Mesendoderm (in vitro differentiated cells): Measurements from ENCODE around the gene ITPR2.

Source experiments
- DNase-seq: peaks from one replicate; pipeline ENCODE4 v3.0.0; 2013
- H2AK5ac ChIP-seq: 2 replicates; pipeline ENCODE4 v1.6.1; 2013; ENCODE audit warnings: low read length, inconsistent platforms
- H2BK120ac ChIP-seq: 2 replicates; pipeline ENCODE4 v1.6.1; 2013; ENCODE audit warnings: low read depth, mild to moderate bottlenecking, low read length, moderate library complexity, mixed read lengths
- H2BK15ac ChIP-seq: replicated peaks from 2 replicates; pipeline ENCODE4 v1.6.1; 2013; ENCODE audit warnings: low read depth, mild to moderate bottlenecking, moderate library complexity
- H2BK5ac ChIP-seq: 2 replicates; pipeline ENCODE4 v1.6.1; 2013; ENCODE audit warnings: low read length, inconsistent platforms
- H3K18ac ChIP-seq: 2 replicates; pipeline ENCODE4 v1.6.1; 2013; ENCODE audit warnings: mild to moderate bottlenecking, low read length, mixed read lengths
- H3K23ac ChIP-seq: one replicate; pipeline ENCODE4 v1.6.1; 2013; ENCODE audit warnings: low read length
- H3K27ac ChIP-seq: 2 replicates; pipeline ENCODE4 v1.5.1; 2013; ENCODE audit warnings: low read depth, mild to moderate bottlenecking, inconsistent platforms, low read length, moderate library complexity
- H3K27me3 ChIP-seq: 2 replicates; pipeline ENCODE4 v1.6.1; 2013; ENCODE audit warnings: low read length, control low read depth, mild to moderate bottlenecking, inconsistent platforms; ENCODE audit not compliant: insufficient read depth, poor library complexity
- H3K36me3 ChIP-seq: 2 replicates; pipeline ENCODE4 v1.6.1; 2013; ENCODE audit warnings: low read length, inconsistent platforms; ENCODE audit not compliant: control insufficient read depth, insufficient read depth
- H3K4ac ChIP-seq: one replicate; pipeline ENCODE4 v1.6.1; 2013; ENCODE audit warnings: low read depth, mild to moderate bottlenecking, low read length, moderate library complexity
- H3K4me1 ChIP-seq: 2 replicates; pipeline ENCODE4 v1.6.1; 2013; ENCODE audit warnings: low read depth, low read length, inconsistent platforms; ENCODE audit not compliant: control insufficient read depth
- H3K4me2 ChIP-seq: 2 replicates; pipeline ENCODE4 v1.6.1; 2013; ENCODE audit warnings: low read length
- H3K4me3 ChIP-seq: 2 replicates; pipeline ENCODE4 v1.5.1; 2013; ENCODE audit warnings: mild to moderate bottlenecking, low read length
- H3K56ac ChIP-seq: one replicate; pipeline ENCODE4 v1.6.1; 2013; ENCODE audit warnings: low read length
- H3K79me1 ChIP-seq: 2 replicates; pipeline ENCODE4 v1.6.1; 2013; ENCODE audit warnings: low read length, inconsistent platforms
- H3K79me2 ChIP-seq: 2 replicates; pipeline ENCODE4 v1.6.1; 2013; ENCODE audit warnings: mild to moderate bottlenecking, low read length; ENCODE audit not compliant: control insufficient read depth, insufficient read depth
- H3K9ac ChIP-seq: 2 replicates; pipeline ENCODE4 v1.6.1; 2013; ENCODE audit warnings: low read length, inconsistent platforms
- H4K5ac ChIP-seq: one replicate; pipeline ENCODE4 v1.6.1; 2013; ENCODE audit warnings: low read length
- H4K8ac ChIP-seq: one replicate; pipeline ENCODE4 v1.6.1; 2013; ENCODE audit warnings: low read depth, mild to moderate bottlenecking, control low read depth, low read length, moderate library complexity
- WGBS: extraction: QIAGEN DNeasy Blood & Tissue Kit; methylation state at CpG from one replicate; pipeline ENCODE4 v1.1.7; 2013; ENCODE audit warnings: low lambda C conversion rate, missing lambda C conversion rate; ENCODE audit not compliant: insufficient coverage; ENCODE audit errors: extremely low coverage; 5-methylcytosine and 5-hydroxymethylcytosine counted together

ITPR2 gene

GRCh38 chr12:26422839-26423398 lies 410.1 kb downstream of the ITPR2 start:
- no peaks in the 10 kb centered on the region for H3K79me2 ChIP-seq
- H3K23ac ChIP-seq: no peak overlapping the region
- H2BK5ac ChIP-seq: no peak overlapping the region
- no peaks in the 10 kb centered on the region for H3K4me1 ChIP-seq
- H2AK5ac ChIP-seq: no peak overlapping the region
- H3K56ac ChIP-seq: no peak overlapping the region
- WGBS: no CpG with 5 or more reads among the region's 3 CpGs
- H3K4ac ChIP-seq: no peak overlapping the region
- H3K18ac ChIP-seq: no peak overlapping the region
- H3K9ac ChIP-seq: no peak overlapping the region
- no peak overlapping the region for H3K27ac ChIP-seq
- no peak overlapping the region for H4K8ac ChIP-seq
- no peak overlapping the region for H3K4me3 ChIP-seq
- H3K79me1 ChIP-seq: no peaks in the 10 kb centered on the region
- H3K4me2 ChIP-seq: no peak overlapping the region
- H3K27me3 ChIP-seq: no peaks in the 10 kb centered on the region
- no peaks in the 10 kb centered on the region for H3K36me3 ChIP-seq
- H2BK15ac ChIP-seq: no peak overlapping the region
- no peak for DNase-seq
- H2BK120ac ChIP-seq: no peak overlapping the region
- no peak overlapping the region for H4K5ac ChIP-seq

- H4K5ac ChIP-seq: no peak overlapping the region
- no peak overlapping the region for H2AK5ac ChIP-seq
- H3K36me3 ChIP-seq: no peaks in the 10 kb centered on the region
- H3K79me1 ChIP-seq: no peaks in the 10 kb centered on the region
- no peaks in the 10 kb centered on the region for H3K79me2 ChIP-seq
- H2BK5ac ChIP-seq: no peak overlapping the region
- H3K4me2 ChIP-seq: no peak overlapping the region
- no peak overlapping the region for H3K23ac ChIP-seq
- no CpG with 5 or more reads among the region's 3 CpGs for WGBS
- no peak overlapping the region for H2BK120ac ChIP-seq
- H3K27ac ChIP-seq: no peak overlapping the region
- no peak overlapping the region for H3K4me3 ChIP-seq
- no peak overlapping the region for H3K18ac ChIP-seq
- no peak overlapping the region for H3K9ac ChIP-seq
- no peak overlapping the region for H4K8ac ChIP-seq
- no peak for DNase-seq
- H3K56ac ChIP-seq: no peak overlapping the region
- H3K4me1 ChIP-seq: no peaks in the 10 kb centered on the region
- H3K4ac ChIP-seq: no peak overlapping the region
- H2BK15ac ChIP-seq: no peak overlapping the region
- H3K27me3 ChIP-seq: no peaks in the 10 kb centered on the region
Observed at GRCh38 chr12:26416550-26416949, 416.4 kb downstream of the ITPR2 start.

GRCh38 chr12:26410689-26411088 lies 422.3 kb downstream of the ITPR2 start:
- H3K79me1 ChIP-seq: no peaks in the 10 kb centered on the region
- no peaks in the 10 kb centered on the region for H3K79me2 ChIP-seq
- no peak overlapping the region for H2BK120ac ChIP-seq
- no peaks in the 10 kb centered on the region for H3K36me3 ChIP-seq
- no peak overlapping the region for H3K4me3 ChIP-seq
- H2BK15ac ChIP-seq: no peak overlapping the region
- H3K4ac ChIP-seq: no peak overlapping the region
- H2AK5ac ChIP-seq: no peak overlapping the region
- H3K9ac ChIP-seq: no peak overlapping the region
- DNase-seq: no peak
- no peaks in the 10 kb centered on the region for H3K4me1 ChIP-seq
- H4K8ac ChIP-seq: no peak overlapping the region
- no peak overlapping the region for H3K27ac ChIP-seq
- no peak overlapping the region for H3K4me2 ChIP-seq
- no peak overlapping the region for H3K18ac ChIP-seq
- no CpG with 5 or more reads among the region's 1 CpG for WGBS
- H4K5ac ChIP-seq: no peak overlapping the region
- H3K56ac ChIP-seq: no peak overlapping the region
- no peak overlapping the region for H3K23ac ChIP-seq
- H2BK5ac ChIP-seq: no peak overlapping the region
- H3K27me3 ChIP-seq: no peaks in the 10 kb centered on the region

- Histone ChIP-seq H3K56ac (no peak overlapping the region), H2BK5ac (no peak overlapping the region), H3K23ac (no peak overlapping the region), H3K18ac (no peak overlapping the region), H2AK5ac (no peak overlapping the region), H4K5ac (no peak overlapping the region), H3K9ac (no peak overlapping the region), H3K27ac (no peak overlapping the region), H3K36me3 (no peaks in the 10 kb centered on the region), H3K27me3 (no peaks in the 10 kb centered on the region), H3K4me2 (no peak overlapping the region), H2BK120ac (no peak overlapping the region), H3K79me2 (no peaks in the 10 kb centered on the region), H3K79me1 (no peaks in the 10 kb centered on the region), H4K8ac (no peak overlapping the region), H3K4me3 (no peak overlapping the region), H2BK15ac (no peak overlapping the region), H3K4ac (no peak overlapping the region), H3K4me1 (no peaks in the 10 kb centered on the region)
- no peak for DNase-seq
- WGBS: no CpG with 5 or more reads among the region's 2 CpGs
Observed at GRCh38 chr12:26406813-26407212, 426.2 kb downstream of the ITPR2 start.

GRCh38 chr12:26406391-26406790 lies 426.6 kb downstream of the ITPR2 start:
- Histone ChIP-seq H4K5ac (no peak overlapping the region), H3K4me1 (no peaks in the 10 kb centered on the region), H3K56ac (no peak overlapping the region), H2BK5ac (no peak overlapping the region), H2AK5ac (no peak overlapping the region), H3K23ac (no peak overlapping the region), H3K79me2 (no peaks in the 10 kb centered on the region), H3K4me3 (no peak overlapping the region), H3K27me3 (no peaks in the 10 kb centered on the region), H3K36me3 (no peaks in the 10 kb centered on the region), H4K8ac (no peak overlapping the region), H3K18ac (no peak overlapping the region), H2BK120ac (no peak overlapping the region), H3K4me2 (no peak overlapping the region), H3K9ac (no peak overlapping the region), H2BK15ac (no peak overlapping the region), H3K4ac (no peak overlapping the region), H3K79me1 (no peaks in the 10 kb centered on the region), H3K27ac (no peak overlapping the region)
- no peak for DNase-seq
- no CpG with 5 or more reads among the region's 3 CpGs for WGBS

- H2BK15ac ChIP-seq: no peak overlapping the region
- H2AK5ac ChIP-seq: no peak overlapping the region
- H3K36me3 ChIP-seq: no peaks in the 10 kb centered on the region
- no peak overlapping the region for H3K18ac ChIP-seq
- H3K23ac ChIP-seq: no peak overlapping the region
- no peak overlapping the region for H3K9ac ChIP-seq
- H3K56ac ChIP-seq: no peak overlapping the region
- no peak overlapping the region for H2BK120ac ChIP-seq
- no peaks in the 10 kb centered on the region for H3K4me1 ChIP-seq
- H3K4me3 ChIP-seq: no peak overlapping the region
- H3K27me3 ChIP-seq: no peaks in the 10 kb centered on the region
- no peak overlapping the region for H4K8ac ChIP-seq
- H3K79me1 ChIP-seq: no peaks in the 10 kb centered on the region
- H4K5ac ChIP-seq: no peak overlapping the region
- H3K27ac ChIP-seq: no peak overlapping the region
- H2BK5ac ChIP-seq: no peak overlapping the region
- DNase-seq: no peak
- no peak overlapping the region for H3K4me2 ChIP-seq
- no peaks in the 10 kb centered on the region for H3K79me2 ChIP-seq
- no CpG with 5 or more reads among the region's 5 CpGs for WGBS
- no peak overlapping the region for H3K4ac ChIP-seq
Observed at GRCh38 chr12:26403601-26404000, 429.4 kb downstream of the ITPR2 start.
